Measurements from ENCODE around the gene GADD45A.

DNA sequence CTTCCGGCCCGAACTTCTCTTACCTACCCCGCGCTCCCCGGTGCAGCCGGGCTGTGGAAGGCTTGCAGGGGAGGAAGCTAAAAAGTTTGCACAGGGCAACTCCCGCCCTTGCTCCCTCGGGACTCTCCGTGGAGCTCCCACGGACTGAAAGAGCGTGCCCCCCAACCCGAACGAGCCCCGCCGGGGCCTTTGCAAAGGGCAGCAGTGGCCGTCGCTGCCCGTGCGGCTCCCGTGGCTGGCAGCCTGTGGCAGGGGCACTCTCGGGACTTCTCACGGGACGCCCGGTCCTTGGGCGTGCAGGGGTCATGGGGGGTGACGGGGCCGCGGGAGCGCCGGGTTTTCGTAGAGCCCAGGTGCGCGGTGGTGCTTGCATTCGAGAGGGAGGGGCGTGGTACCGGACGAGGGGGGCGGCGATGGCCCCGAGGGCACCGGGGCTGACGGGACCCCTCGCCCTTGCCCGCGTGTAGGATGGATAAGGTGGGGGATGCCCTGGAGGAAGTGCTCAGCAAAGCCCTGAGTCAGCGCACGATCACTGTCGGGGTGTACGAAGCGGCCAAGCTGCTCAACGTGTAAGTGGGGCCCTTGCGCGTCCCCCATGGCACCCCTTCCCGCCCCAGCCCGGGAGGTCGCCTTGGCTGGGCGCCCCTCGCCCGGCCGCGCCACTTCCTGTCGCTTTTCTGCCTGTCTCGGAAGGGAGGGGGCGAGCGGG is 711 bp downstream of the GADD45A start:
- TF ChIP-seq, protein P1, sequence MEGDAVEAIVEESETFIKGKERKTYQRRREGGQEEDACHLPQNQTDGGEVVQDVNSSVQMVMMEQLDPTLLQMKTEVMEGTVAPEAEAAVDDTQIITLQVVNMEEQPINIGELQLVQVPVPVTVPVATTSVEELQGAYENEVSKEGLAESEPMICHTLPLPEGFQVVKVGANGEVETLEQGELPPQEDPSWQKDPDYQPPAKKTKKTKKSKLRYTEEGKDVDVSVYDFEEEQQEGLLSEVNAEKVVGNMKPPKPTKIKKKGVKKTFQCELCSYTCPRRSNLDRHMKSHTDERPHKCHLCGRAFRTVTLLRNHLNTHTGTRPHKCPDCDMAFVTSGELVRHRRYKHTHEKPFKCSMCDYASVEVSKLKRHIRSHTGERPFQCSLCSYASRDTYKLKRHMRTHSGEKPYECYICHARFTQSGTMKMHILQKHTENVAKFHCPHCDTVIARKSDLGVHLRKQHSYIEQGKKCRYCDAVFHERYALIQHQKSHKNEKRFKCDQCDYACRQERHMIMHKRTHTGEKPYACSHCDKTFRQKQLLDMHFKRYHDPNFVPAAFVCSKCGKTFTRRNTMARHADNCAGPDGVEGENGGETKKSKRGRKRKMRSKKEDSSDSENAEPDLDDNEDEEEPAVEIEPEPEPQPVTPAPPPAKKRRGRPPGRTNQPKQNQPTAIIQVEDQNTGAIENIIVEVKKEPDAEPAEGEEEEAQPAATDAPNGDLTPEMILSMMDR (IDR thresholded peaks at IDR 0.05 in 4 of 5, conservative IDR thresholded peaks at IDR 0.05 in 1 of 5): no peak
- no peak for TF ChIP-seq POLR2A (IDR thresholded peaks at IDR 0.05)
